Duodenal mucosa (tissue), 2 donors: ENCODE data around the gene CNRIP1.

Experiments used
- H3K27ac ChIP-seq: one replicate; pipeline ENCODE4 v1.7.0; 2013; ENCODE audit warnings: low read depth, low read length
- H3K27me3 ChIP-seq, 2 donors: one replicate each; pipeline ENCODE4 v1.7.0; 2013; ENCODE audit warnings: low read length in 2 of 2, control low read depth in 1 of 2; ENCODE audit not compliant: insufficient read depth in 2 of 2, control insufficient read depth in 1 of 2
- H3K36me3 ChIP-seq, 2 donors: one replicate each; pipeline ENCODE4 v1.7.0; 2013; ENCODE audit warnings: low read length in 2 of 2, control low read depth in 1 of 2; ENCODE audit not compliant: insufficient read depth in 2 of 2, control insufficient read depth in 1 of 2
- H3K4me1 ChIP-seq, 2 donors: one replicate each; pipeline ENCODE4 v1.7.0; 2013; ENCODE audit warnings: low read length in 2 of 2, control low read depth in 1 of 2; ENCODE audit not compliant: insufficient read depth in 2 of 2, control insufficient read depth in 1 of 2
- H3K4me3 ChIP-seq, 2 donors: one replicate each; pipeline ENCODE4 v1.7.0; 2013; ENCODE audit warnings: low read length in 2 of 2, low read depth in 1 of 2
- H3K9ac ChIP-seq, 2 donors: one replicate each; pipeline ENCODE4 v1.7.0; 2013; ENCODE audit warnings: low read length in 2 of 2, low read depth in 1 of 2
- H3K9me3 ChIP-seq, 2 donors: one replicate each; pipeline ENCODE4 v1.7.0; 2013; ENCODE audit warnings: low read length in 2 of 2, control low read depth in 1 of 2; ENCODE audit not compliant: control insufficient read depth in 1 of 2

Gene CNRIP1

DNA sequence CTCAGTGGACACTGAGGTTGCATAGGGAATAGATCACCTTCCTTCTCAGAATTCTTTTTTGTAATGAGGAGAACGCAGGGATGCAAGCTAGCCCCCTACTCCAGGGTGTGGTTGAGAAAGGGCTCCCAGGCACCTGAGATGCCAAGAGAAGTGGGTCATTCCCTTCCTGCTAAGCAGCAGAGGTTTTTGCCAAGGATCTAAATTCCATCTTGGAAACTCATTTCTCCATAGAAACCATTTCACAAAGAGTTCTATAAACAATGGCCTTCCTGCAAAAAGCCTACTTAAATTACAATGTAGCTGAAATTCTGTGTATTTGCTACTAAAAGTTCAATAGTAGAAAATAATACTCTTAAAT, 63.7 kb downstream of the CNRIP1 start:
- no peak overlapping the region for H3K27ac ChIP-seq
- H3K4me1 ChIP-seq = peaks cover 0 to 10% of the 10 kb centered on the region in 2 donors
- no peak overlapping the region for H3K9ac ChIP-seq
- H3K4me3 ChIP-seq = no peak overlapping the region
- no peaks in the 10 kb centered on the region for H3K36me3 ChIP-seq
- no peaks in the 10 kb centered on the region for H3K9me3 ChIP-seq
- no peaks in the 10 kb centered on the region for H3K27me3 ChIP-seq

GRCh38 chr2:68253219-68254068, 66.3 kb downstream of the CNRIP1 start:
- Histone ChIP-seq H3K27me3 (no peaks in the 10 kb centered on the region), H3K4me1 (peaks cover 16 to 31% of the 10 kb centered on the region in 2 donors), H3K27ac (peak overlapping the region; percentile 97), H3K9ac (peak overlapping the region; percentile 91 to 99), H3K9me3 (no peaks in the 10 kb centered on the region), H3K4me3 (peak overlapping the region; percentile 90 to 99), H3K36me3 (no peaks in the 10 kb centered on the region)

- Histone ChIP-seq H3K36me3 (no peaks in the 10 kb centered on the region), H3K9me3 (no peaks in the 10 kb centered on the region), H3K27me3 (no peaks in the 10 kb centered on the region), H3K4me3 (peak within 1 kb of the TSS; percentile 98 to 99), H3K9ac (peak within 1 kb of the TSS; percentile 96 to 99), H3K4me1 (peaks cover 24 to 39% of the 10 kb centered on the region in 2 donors), H3K27ac (peak within 1 kb of the TSS; percentile 97)
Measured at GRCh38 chr2:68252400-68253218, 67.1 kb downstream of the CNRIP1 start, which contains the start of gene PPP3R1. PPP3R1 (minus strand) TSS chr2:68252532; CDS start chr2:68252127, 405 bp downstream.

DNA sequence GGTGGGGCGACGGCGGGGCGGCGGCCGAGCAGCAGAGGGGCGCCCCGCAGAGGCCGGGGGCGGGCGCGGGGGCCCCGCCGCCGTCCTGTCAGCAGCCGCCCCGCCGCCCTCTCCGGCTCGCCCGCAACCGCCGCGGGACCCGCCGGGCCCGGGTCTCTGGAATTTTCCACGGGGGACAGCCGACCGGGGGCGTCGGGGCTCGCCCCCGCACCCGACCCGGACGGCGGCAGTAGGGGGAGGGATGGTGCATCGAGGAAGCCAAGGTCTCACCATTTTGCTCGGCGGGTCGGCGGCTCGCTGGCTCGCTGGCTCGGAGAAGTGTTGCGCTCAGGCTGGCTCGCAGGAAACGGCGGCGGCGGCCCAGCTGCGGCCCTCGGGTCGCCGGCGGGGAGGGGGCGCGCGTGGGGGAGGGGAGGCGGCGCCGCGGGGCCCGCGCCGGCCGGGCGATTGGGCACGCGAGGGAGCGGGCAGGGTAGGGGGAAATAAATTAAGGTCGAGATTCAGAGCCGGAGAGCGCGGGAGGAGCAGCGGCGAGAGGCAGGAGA, 67.8 kb downstream of the CNRIP1 start:
- Histone ChIP-seq H3K4me1 (peaks cover 31 to 43% of the 10 kb centered on the region in 2 donors), H3K9ac (peak overlapping the region; percentile 76 to 96)

DNA sequence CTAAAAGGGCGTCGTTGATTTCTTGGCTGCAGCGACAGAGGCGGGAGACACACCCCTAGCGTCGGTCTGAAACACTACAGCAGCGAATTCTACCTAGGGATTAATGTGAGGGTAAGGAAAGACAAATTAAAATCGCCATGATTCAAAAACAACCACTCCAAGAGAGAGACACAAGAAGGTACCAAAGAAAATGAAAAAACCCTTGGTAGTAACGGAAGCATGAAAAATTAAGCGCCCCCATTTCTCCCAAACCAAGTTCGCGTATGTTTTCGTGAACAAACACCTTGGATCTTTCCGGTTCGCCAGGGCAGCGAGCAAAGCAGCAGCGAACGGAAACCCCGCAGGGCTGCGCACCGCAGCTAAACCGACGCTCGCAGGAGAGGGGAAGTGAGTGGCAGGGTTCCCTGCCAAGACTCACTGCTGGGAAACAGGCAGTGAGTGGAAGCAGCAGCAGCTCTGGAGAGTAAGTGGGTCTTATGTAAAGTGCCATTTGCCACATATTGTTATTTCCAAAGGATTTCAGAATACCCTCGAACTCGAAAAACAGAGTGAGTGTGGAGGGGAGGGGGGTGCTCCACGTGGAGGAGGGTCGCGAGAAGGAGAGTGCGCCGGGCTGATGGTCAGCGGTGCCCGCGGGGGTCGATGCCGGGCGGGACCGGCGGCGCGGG, 68.4 kb downstream of the CNRIP1 start:
- Histone ChIP-seq H3K9ac (peak overlapping the region; percentile 75 to 96), H3K36me3 (no peaks in the 10 kb centered on the region), H3K27ac (peak overlapping the region; percentile 97), H3K4me3 (peak overlapping the region; percentile 85 to 98), H3K27me3 (no peaks in the 10 kb centered on the region), H3K9me3 (no peaks in the 10 kb centered on the region), H3K4me1 (peaks cover 34 to 43% of the 10 kb centered on the region in 2 donors)

More for the DNA sequence above, 67.8 kb downstream of the CNRIP1 start:
- Histone ChIP-seq H3K27me3 (no peaks in the 10 kb centered on the region), H3K27ac (peak overlapping the region; percentile 97), H3K36me3 (no peaks in the 10 kb centered on the region), H3K4me3 (peak overlapping the region; percentile 85 to 98), H3K9me3 (no peaks in the 10 kb centered on the region)

- Histone ChIP-seq H3K4me3 (peak overlapping the region; percentile 85 to 98), H3K36me3 (no peaks in the 10 kb centered on the region), H3K27me3 (no peaks in the 10 kb centered on the region), H3K9ac (peak overlapping the region; percentile 75 to 96), H3K9me3 (no peaks in the 10 kb centered on the region), H3K4me1 (peaks cover 36 to 39% of the 10 kb centered on the region in 2 donors), H3K27ac (peak overlapping the region; percentile 97)
Measured at GRCh38 chr2:68250652-68251186, 69.0 kb downstream of the CNRIP1 start.

GRCh38 chr2:68250196-68250595, 69.6 kb downstream of the CNRIP1 start:
- Histone ChIP-seq H3K4me3 (peak overlapping the region; percentile 85 to 98), H3K9ac (peak overlapping the region; percentile 75 to 96), H3K27me3 (no peaks in the 10 kb centered on the region), H3K9me3 (no peaks in the 10 kb centered on the region), H3K27ac (no peak overlapping the region), H3K4me1 (peaks cover 36 to 39% of the 10 kb centered on the region in 2 donors), H3K36me3 (no peaks in the 10 kb centered on the region)

DNA sequence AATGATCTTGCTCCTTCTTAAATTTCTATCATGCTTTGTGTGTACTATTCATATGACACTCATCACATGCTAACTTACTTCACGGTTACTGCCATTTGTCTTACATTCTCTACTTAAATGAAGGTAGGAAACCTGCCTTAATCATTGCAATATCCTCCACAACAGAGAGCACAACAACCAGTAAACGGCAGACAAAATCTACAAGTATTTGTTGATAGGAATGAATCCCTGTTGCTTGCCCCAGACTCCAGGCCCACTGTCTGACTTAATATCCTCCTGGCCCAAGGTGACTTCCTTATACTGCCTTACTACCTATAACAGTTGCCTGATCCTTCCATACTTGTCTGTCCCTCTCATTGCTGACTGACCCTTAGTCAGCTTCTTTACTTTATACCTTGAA, 70.9 kb downstream of the CNRIP1 start:
- Histone ChIP-seq H3K4me1 (peaks cover 36 to 40% of the 10 kb centered on the region in 2 donors), H3K9me3 (no peaks in the 10 kb centered on the region), H3K9ac (no peak overlapping the region), H3K27me3 (no peaks in the 10 kb centered on the region), H3K36me3 (no peaks in the 10 kb centered on the region), H3K4me3 (peak overlapping the region; percentile 28 to 32), H3K27ac (no peak overlapping the region)

DNA sequence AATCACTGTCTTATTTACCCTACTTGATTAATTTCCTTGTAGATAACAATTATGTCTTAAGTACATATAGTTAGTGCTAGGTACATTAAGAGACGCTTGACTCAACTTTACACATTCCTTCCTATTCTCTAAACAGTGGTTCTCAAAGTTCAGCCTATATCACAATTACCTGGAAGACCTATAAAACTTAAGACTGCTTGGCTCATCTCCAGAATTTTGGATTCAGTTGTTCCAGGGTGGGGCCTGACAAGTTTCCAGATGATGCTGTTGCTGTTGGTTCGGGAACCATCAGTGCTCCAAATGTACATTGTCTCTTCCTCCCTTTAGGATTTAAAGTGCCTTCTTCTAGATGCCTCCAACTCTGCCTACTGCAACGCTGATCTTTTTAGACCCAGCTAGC, 71.4 kb downstream of the CNRIP1 start:
- Histone ChIP-seq H3K9ac (no peak overlapping the region), H3K9me3 (no peaks in the 10 kb centered on the region), H3K4me1 (peaks cover 36 to 43% of the 10 kb centered on the region in 2 donors), H3K4me3 (peak overlapping the region; percentile 28 to 32), H3K36me3 (no peaks in the 10 kb centered on the region), H3K27ac (no peak overlapping the region), H3K27me3 (no peaks in the 10 kb centered on the region)
